Measurements from ENCODE around the gene LHFPL6.

The LHFPL6 gene

GRCh38 chr13:39590466-39591036, 12.4 kb downstream of the LHFPL6 start:
- DNase-seq, result no peak

DNA sequence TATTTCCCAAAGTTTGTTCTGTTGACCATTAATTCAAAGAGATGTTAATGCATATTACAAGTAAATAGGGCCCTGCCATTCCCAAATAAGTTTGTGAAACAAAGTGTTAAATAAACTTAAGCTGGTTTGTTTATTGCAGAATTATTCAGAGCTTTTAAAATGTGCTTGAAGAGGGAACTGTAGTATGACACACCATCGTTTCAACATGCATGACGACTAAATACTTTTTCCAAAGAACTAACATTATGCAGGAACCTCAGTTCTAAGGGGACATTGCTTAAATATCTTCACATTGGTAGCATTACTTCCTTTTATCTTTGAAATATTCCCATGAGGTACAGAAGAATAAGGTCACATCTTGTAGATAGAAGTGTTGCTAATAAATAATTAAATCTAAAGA, 14.6 kb downstream of the LHFPL6 start:
- DNase-seq, result no peak

GRCh38 chr13:39587939-39588338, 15.1 kb downstream of the LHFPL6 start:
- DNase-seq, result no peak

DNA sequence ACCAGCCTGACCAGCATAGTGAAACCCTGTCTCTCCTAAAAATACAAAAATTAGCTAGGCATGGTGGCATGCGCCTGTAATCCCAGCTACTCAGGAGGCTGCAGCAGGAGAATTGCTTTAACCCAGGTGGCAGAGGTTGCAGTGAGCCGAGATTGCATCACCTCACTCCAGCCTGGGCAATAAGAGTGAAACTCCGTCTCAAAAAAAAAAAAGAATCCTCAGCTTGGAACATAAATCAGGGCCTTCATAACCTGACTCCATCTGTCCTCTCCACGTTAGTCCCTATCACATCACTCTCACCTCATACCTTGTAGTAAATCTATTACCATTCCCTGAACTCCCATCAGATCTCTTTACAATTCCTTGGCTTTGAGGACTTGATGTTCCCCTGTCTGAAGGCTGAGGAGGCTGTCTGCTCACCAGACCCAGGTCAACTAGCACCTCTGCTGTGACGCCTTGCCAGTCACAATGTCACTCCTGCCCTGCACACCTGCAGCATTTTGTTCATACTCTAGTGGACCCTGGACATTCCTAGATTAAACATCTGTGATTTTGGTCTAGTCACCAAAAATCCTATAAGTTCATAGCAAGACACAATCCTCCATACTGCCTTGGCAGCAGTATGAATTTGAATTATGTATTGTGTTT, 15.9 kb downstream of the LHFPL6 start:
- no peak for DNase-seq

- no peak for DNase-seq
These were observed 16.8 kb downstream of the LHFPL6 start for GRCh38 chr13:39586151-39586550.

- no peak for DNase-seq
These were observed 17.8 kb downstream of the LHFPL6 start for GRCh38 chr13:39585219-39585618.

DNA sequence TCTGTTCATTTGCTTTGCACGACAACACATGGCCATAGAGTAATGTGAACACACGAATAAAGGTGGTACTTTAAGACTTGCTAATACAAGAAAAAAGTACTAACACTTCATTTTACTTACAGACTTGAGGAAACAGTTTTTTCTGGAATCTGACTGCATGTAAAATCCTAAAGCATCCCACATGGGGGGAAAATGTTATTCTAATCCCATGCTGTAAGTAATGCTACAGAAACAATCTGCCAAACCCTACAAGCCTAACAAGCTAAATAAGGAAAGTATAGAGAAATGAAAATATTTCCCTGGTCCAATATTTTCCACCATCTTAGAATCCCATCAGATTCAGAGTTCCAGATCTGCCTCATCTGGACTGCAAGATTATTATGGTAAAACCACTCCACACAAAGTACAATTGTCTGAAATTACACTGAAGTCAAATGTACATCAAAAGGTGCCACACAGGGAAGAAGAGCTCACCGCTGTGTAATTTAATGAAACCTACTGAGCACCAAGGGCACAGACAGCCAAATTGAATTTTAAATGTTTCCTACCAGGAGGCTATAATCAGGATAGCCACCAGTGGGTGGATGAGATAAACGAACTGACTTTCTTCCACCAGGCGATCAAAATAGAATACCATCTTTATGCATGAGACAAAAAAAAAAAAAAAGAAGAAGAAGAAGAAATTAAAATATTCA, 22.0 kb downstream of the LHFPL6 start:
- no peak for DNase-seq

DNA sequence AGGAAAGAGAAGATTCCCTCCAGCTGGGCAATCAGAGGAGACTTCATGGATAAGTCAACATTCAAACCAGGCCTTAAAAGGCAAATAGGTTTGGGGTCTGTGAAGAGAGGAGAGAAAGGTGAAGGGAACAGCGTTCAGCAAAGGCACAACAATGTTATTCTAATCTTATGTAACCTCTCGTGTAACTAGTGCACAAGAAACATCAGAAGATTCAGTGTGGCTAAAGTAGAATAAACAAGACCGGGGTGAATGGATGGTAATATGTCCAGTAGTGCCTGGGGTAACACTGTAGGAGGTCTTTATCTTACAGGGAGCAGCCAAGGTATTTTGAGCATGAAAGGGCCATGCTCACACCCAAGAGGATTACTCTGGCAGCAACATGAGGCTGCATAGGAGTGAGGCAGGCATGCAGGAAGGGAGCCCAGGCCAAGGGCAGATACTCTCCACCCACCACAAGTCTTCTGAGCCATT, 24.1 kb downstream of the LHFPL6 start:
- DNase-seq, result no peak

DNA sequence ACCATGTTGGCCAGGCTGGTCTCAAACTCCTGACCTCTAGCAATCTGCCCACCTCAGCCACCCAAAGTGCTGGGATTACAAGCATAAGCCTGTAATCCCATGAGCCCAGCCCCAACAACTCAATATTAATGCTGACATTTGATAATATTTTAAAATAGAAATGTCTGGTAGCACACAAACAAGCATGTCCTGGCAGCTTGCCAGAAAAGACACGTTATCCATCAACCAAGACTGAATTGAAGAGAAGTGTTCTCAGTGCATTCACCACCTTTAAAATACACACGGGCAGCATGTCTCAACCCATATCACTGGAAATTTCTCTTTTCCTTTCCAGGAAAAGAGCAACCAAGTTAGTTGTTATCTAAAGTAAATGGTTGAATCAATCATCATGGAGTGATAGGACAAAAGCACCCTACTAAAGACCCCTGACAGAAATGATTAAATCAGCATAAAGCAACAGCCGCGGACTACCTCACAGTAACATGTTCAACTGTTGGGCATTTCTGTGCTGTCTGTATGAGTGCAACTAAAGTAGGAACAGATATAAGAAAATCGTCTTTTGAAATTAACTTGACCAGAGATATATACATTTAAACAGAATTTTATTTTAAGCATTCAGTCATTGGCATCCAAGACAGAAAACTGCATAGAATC, 25.0 kb downstream of the LHFPL6 start:
- no peak for DNase-seq

- no peak for DNase-seq
These were observed 25.8 kb downstream of the LHFPL6 start for GRCh38 chr13:39577203-39577602.

- DNase-seq, result no peak
These were observed 27.3 kb downstream of the LHFPL6 start for GRCh38 chr13:39575641-39576238.

GRCh38 chr13:39571502-39572092, 31.4 kb downstream of the LHFPL6 start:
- no peak for DNase-seq

- DNase-seq, result no peak
These were observed 35.4 kb downstream of the LHFPL6 start for GRCh38 chr13:39567569-39567968.

DNA sequence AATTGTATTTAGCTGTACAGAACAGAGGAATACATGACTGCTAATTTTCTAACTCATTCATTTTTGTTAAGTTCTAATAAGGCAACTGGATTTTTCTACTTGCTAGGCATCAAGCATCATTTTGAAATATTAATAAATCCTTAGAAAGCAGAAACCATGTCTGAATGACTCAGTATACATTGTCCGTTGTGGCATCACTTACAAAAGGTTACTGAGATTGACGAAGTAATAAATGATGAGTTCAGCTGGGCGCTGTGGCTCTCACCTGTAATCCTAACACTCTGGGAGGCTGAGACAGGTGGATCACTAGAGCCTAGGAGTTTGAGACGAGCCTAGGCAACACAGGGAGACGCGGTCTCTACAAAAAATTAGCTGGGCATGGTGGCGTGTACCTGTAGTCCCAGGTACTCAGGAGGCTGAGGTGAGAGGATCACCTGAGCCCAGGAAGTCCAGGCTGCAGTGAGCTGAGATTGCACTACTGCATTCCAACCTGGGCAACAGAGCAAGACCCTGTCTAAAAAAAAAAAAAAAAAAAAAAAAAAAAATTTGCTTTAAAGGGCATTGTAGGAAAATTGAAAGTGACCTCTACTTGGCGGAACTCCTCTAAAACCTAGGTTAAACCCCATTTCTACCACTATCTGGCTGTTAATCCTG, 36.6 kb downstream of the LHFPL6 start:
- no peak for DNase-seq

- DNase-seq, result no peak
These were observed 37.7 kb downstream of the LHFPL6 start for GRCh38 chr13:39565036-39565949.

DNA sequence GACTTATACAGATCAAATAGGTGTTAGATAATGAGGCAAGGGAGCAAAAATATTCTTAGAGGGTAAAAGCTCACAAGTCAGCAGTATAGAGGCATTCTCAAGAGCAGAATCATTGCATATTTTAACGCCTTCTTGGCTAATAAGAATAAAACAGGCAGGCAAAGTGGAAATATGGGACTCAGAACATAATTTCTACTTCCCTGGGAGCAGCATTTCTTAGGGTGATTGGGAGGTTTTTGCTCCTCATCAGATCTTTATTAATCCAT, 39.6 kb downstream of the LHFPL6 start:
- no peak for DNase-seq

DNA sequence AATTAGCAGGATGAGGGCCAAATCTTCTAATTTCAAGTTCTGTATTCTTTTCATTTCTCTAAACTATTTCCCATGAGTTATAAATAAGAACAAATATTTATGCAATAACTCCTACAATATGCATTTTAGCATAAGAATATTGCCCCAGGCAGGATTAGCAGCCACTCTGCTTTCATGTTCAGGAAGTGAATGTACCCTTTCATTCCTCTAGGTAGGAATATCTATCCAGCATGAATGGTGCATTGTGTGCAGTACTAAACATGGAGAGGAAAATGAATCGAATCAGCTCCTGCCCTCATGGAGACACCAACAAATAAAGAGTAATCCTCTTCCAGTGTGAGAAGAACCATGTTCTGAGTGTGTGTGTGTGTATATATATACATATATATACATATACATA, 41.0 kb downstream of the LHFPL6 start:
- DNase-seq, result no peak

DNA sequence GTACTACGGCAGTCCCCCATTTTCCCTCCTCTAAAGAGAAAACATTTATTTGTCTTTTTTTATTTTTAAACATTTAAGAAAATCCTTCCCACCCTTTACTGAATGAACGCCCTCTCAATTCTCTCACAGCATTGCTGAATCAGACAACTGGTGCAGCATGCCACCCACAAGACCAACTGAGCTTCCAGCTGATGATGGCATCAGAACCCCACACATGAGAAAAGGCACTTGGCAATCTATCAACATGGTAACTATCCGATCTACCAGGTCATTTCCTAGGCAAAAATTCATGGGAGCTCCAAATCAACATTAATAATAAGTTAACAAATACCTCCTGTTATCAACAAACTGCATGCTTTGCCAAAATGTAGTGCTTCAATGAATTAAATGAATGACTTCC, 43.1 kb downstream of the LHFPL6 start:
- DNase-seq, result no peak

- DNase-seq, result no peak
These were observed 45.6 kb downstream of the LHFPL6 start for GRCh38 chr13:39557285-39557955.

DNA sequence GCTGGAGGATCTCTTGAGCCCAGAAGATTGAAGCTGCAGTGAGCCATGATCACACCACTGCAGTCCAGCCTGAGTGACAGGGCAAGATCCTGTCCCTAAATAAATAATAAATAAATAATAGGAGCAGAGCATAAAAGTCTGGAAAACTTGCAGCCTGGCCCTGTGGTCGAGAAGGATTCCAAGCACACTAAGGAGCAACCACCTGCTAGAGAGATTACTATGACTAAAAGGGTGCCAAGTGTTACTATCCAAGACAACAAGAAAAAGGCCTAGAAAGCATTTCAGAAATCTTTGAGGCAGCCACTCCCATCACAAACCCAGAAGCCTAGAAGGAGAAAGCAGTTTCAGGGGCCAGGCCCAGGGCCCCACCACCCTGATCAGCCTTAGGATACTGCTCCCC, 46.1 kb downstream of the LHFPL6 start:
- DNase-seq, result no peak

GRCh38 chr13:39554371-39554770, 48.6 kb downstream of the LHFPL6 start:
- DNase-seq, result no peak

Measured in stimulated activated CD4-positive, alpha-beta T cell treated with anti-CD3 and anti-CD28 coated beads, Interleukin-2, amount 100 ng/mL, for 48 hours (primary cell).